K562 (cell line): ENCODE measurements around the gene INPPL1.

Source experiments
- CTCF ChIP-seq, 3 experiments: IDR thresholded peaks in 2 of 3; conservative IDR thresholded peaks in 1 of 3; 2 replicates each; pipeline ENCODE4 v1.5.1; 2011 to 2012; ENCODE audit warnings: low read length in 3 of 3, mild to moderate bottlenecking in 3 of 3, control low read depth in 2 of 3, improper control_type of control experiment in 1 of 3, inconsistent platforms in 1 of 3, low read depth in 1 of 3, mixed read lengths in 1 of 3, moderate library complexity in 1 of 3; ENCODE audit not compliant: insufficient read depth in 2 of 3
- POLR2AphosphoS5 ChIP-seq: IDR thresholded peaks from 2 replicates; pipeline ENCODE4 v1.6.1; 2011; ENCODE audit warnings: mild to moderate bottlenecking, low read depth, low read length, moderate library complexity; ENCODE audit not compliant: control insufficient read depth, insufficient read depth
- SIX5 ChIP-seq, 2 experiments: IDR thresholded peaks; 2 replicates each; pipeline ENCODE4 v1.6.1; 2011; ENCODE audit warnings: low read length in 2 of 2, borderline replicate concordance in 1 of 2, low read depth in 1 of 2, mild to moderate bottlenecking in 1 of 2, moderate library complexity in 1 of 2; ENCODE audit not compliant: insufficient read depth in 1 of 2
- SPI1 ChIP-seq: IDR thresholded peaks from 2 replicates; pipeline ENCODE4 v1.6.1; 2011; ENCODE audit warnings: low read depth, low read length, control low read depth, borderline replicate concordance
- TCF7 ChIP-seq: sonication (generic); IDR thresholded peaks from 2 replicates; pipeline ENCODE4 v1.6.1; 2016; ENCODE audit warnings: antibody characterized with exemption, borderline replicate concordance
- TOE1 ChIP-seq, 2 experiments: fragments of 450-650 bp in 1 of 2; sonication (generic) in 1 of 2; formaldehyde crosslinking in 1 of 2; IDR thresholded peaks; 2 replicates each; pipeline versions ENCODE4 v1.7.1 to v1.8.0; 2016 to 2022; ENCODE audit warnings: borderline replicate concordance in 2 of 2, mild to moderate bottlenecking in 2 of 2, antibody characterized with exemption in 1 of 2, inconsistent platforms in 1 of 2, low read depth in 1 of 2, missing genetic modification reagents in 1 of 2, moderate library complexity in 1 of 2
- ZBED1 ChIP-seq: IDR thresholded peaks from 2 replicates; pipeline ENCODE4 v1.6.1; 2014

- TF ChIP-seq SIX5 (IDR thresholded peaks at IDR 0.05; ENCODE audit: borderline replicate concordance in 1 of 2, insufficient read depth in 1 of 2, low read depth in 1 of 2, low read length in 2 of 2) (no peak), CTCF (IDR thresholded peaks at IDR 0.05 in 2 of 3, conservative IDR thresholded peaks at IDR 0.05 in 1 of 3; ENCODE audit: insufficient read depth in 2 of 3, low read depth in 1 of 3, low read length in 3 of 3) (no peak), ZBED1 (no peak), TCF7 (no peak), SPI1 (peak; percentile 65; the same call in 1 of the 2 replicates), TOE1 (IDR thresholded peaks at IDR 0.05; ENCODE audit: borderline replicate concordance) (no peak), TOE1 (CRISPR knock-in tag; IDR thresholded peaks at IDR 0.05; ENCODE audit: borderline replicate concordance, low read depth) (no peak), POLR2AphosphoS5 (no peak)
These were observed 3.0 kb upstream of the INPPL1 start for GRCh38 chr11:72221386-72222075.
